Measurements from ENCODE around the gene GCH1.

GCH1 gene

GRCh38 chr14:54796961-54797360 lies 105.7 kb downstream of the GCH1 start:
- in situ Hi-C loops (cut with HindIII; ENCODE audit: low sequenced_read_pairs), result no loop called here
- no peak for TF ChIP-seq CTCF (IDR thresholded peaks at IDR 0.05; ENCODE audit: low read depth, low read length)
- peak; percentile 63 for DNase-seq (ENCODE audit: low read depth, low spot score)
- no peak overlapping the region for H3K4me3 ChIP-seq (ENCODE audit: low read depth, low read length)

- H3K4me3 ChIP-seq (ENCODE audit: low read depth, low read length), result no peak overlapping the region
- no peak for DNase-seq (ENCODE audit: low read depth, low spot score)
- TF ChIP-seq CTCF (IDR thresholded peaks at IDR 0.05; ENCODE audit: low read depth, low read length), result no peak
- in situ Hi-C loops (cut with HindIII; ENCODE audit: low sequenced_read_pairs), result no loop called here
These were observed 107.8 kb downstream of the GCH1 start for GRCh38 chr14:54794796-54795195.

- no peak overlapping the region for H3K4me3 ChIP-seq (ENCODE audit: low read depth, low read length)
- no peak for DNase-seq (ENCODE audit: low read depth, low spot score)
- in situ Hi-C loops (cut with HindIII; ENCODE audit: low sequenced_read_pairs), result no loop called here
- no peak for TF ChIP-seq CTCF (IDR thresholded peaks at IDR 0.05; ENCODE audit: low read depth, low read length)
These were observed 108.5 kb downstream of the GCH1 start for GRCh38 chr14:54794159-54794558.

GRCh38 chr14:54792288-54792687 lies 110.3 kb downstream of the GCH1 start:
- no peak for DNase-seq (ENCODE audit: low read depth, low spot score)
- in situ Hi-C loops (cut with HindIII; ENCODE audit: low sequenced_read_pairs), result no loop called here
- H3K4me3 ChIP-seq (ENCODE audit: low read depth, low read length), result no peak overlapping the region
- TF ChIP-seq CTCF (IDR thresholded peaks at IDR 0.05; ENCODE audit: low read depth, low read length), result no peak

Data from astrocyte of the spinal cord (primary cell).